Stimulated activated CD4-positive, alpha-beta T cell treated with anti-CD3 and anti-CD28 coated beads, TNF-alpha, amount 100 ng/mL, for 1 hour (primary cell): ENCODE measurements around the gene CBARP.
"Not testable (repeated sequence)": the region's sequence is repeated elsewhere in the genome, so short reads cannot be mapped to it uniquely, and the experiment has no call there.

ENCODE experiments used
- DNase-seq, 3 donors: peaks; one replicate each; pipeline ENCODE4 v3.0.0-alpha.2; 2020; ENCODE audit warnings: low read depth in 3 of 3, low spot score in 1 of 3

CBARP gene

GRCh38 chr19:1254081-1254527 is 16.3 kb upstream of the CBARP start:
- DNase-seq = no peak

GRCh38 chr19:1253514-1254080 is 15.8 kb upstream of the CBARP start:
- no peak for DNase-seq

GRCh38 chr19:1252821-1253513 is 15.2 kb upstream of the CBARP start:
- peak in 1 of 3 donors; percentile 61 for DNase-seq

- DNase-seq = no peak
These were observed 14.5 kb upstream of the CBARP start for GRCh38 chr19:1252221-1252820.

- DNase-seq = no peak
These were observed 13.8 kb upstream of the CBARP start for GRCh38 chr19:1251330-1252220.

- DNase-seq = no peak
These were observed 12.8 kb upstream of the CBARP start for GRCh38 chr19:1250437-1251260.

- no peak for DNase-seq
These were observed 12.2 kb upstream of the CBARP start for GRCh38 chr19:1249990-1250436.

- DNase-seq = peak; percentile 91 to 94 (median 93)
These were observed 11.6 kb upstream of the CBARP start for GRCh38 chr19:1249298-1249989.

GRCh38 chr19:1248786-1249297 is 11.0 kb upstream of the CBARP start:
- DNase-seq = peak; percentile 54 to 75 (median 72)

- DNase-seq = no peak
These were observed 10.5 kb upstream of the CBARP start, which contains the start of gene MIDN for GRCh38 chr19:1248139-1248785. Gene MIDN, plus strand, starts transcription at chr19:1248583. Its CDS starts 1,714 bp downstream, at chr19:1250297.

- no peak for DNase-seq
These were observed 9.9 kb upstream of the CBARP start for GRCh38 chr19:1247748-1248138.

GRCh38 chr19:1246265-1247087 is 8.7 kb upstream of the CBARP start:
- DNase-seq = not testable (repeated sequence)

GRCh38 chr19:1245494-1246264 is 7.9 kb upstream of the CBARP start:
- no peak for DNase-seq

- no peak for DNase-seq
These were observed 7.1 kb upstream of the CBARP start for GRCh38 chr19:1244693-1245451.

- peak; percentile 71 to 78 (median 77) for DNase-seq
These were observed 6.2 kb upstream of the CBARP start for GRCh38 chr19:1243768-1244692.
